ENCODE data around the gene ATP9A. TPM values are rescaled to one million over a fixed set of nuclear protein-coding genes. Genes with fewer than 3 reads are reported as not detected.

The ATP9A gene
- total and polyA plus RNA-seq, 2 of the 8 experiments (the other 6 are each of a cell fraction or from before 2014, with no cell fraction given) = 5.0 to 6.4 TPM

DNA sequence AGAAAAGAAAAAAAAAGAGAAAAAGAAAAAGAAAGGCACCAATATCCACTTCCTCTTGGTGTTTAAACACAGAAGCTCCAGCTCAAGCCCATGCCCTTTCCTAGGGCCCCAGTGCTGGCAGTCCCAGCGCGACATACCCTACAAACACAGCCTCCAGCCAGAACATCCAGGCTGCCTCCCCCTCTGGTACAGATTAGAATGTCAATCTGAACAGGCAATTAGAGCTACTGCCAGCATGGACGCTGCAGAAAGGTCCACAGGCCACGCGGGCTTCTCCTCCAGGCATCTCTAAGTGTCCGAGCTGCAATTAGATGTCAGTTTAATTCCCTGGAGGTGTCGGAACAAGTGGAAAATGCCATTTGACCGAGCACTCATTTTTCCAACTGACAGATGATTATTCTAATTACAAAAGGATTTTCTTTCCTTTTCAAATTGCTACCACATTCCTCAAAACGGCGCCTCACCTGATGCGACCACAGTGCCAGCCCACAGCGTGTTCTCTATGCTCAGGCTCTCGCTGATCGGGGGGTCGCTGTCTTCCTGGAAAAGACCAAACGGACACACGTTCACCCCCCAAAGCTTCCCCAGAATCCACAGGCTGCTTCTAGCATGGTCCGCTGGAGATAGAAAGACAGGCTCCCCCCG, 79.5 kb downstream of the ATP9A start:
- Histone ChIP-seq H2BK15ac (ENCODE audit: low read length) (no peak overlapping the region), H3K4me1 (replicated peaks in 1 of 4; ENCODE audit: control insufficient read depth in 3 of 4, insufficient read depth in 4 of 4, low read length in 3 of 4) (no peaks in the 10 kb centered on the region), H3K4ac (replicated peaks; ENCODE audit: insufficient read length, low read depth, low read length) (no peak overlapping the region), H3K9me3 (ENCODE audit: insufficient read depth in 2 of 2, low read depth in 1 of 2, low read length in 1 of 2) (no peaks in the 10 kb centered on the region), H3K4me2 (ENCODE audit: insufficient read depth in 1 of 2, low read depth in 2 of 2, low read length in 2 of 2) (no peak overlapping the region), H4K5ac (ENCODE audit: insufficient read length, low read depth, low read length) (no peak overlapping the region), H3K79me1 (ENCODE audit: low read depth, low read length) (no peaks in the 10 kb centered on the region), H3K9ac (replicated peaks in 1 of 4; ENCODE audit: extremely low read depth in 1 of 4, low read depth in 3 of 4, low read length in 3 of 4) (no peak overlapping the region; a peak in 1 of 7 replicates), H2AFZ (ENCODE audit: low read length) (no peak overlapping the region), H3K23me2 (ENCODE audit: low read depth, low read length) (no peaks in the 10 kb centered on the region), H3K18ac (ENCODE audit: extremely low read depth, low read length) (no peak overlapping the region), H2BK5ac (ENCODE audit: low read depth, low read length) (no peak overlapping the region), H3K23ac (ENCODE audit: insufficient read length) (no peak overlapping the region), H3K79me2 (ENCODE audit: control insufficient read depth in 1 of 2, insufficient read depth in 2 of 2, low read length in 2 of 2) (no peaks in the 10 kb centered on the region), H3K27ac (ENCODE audit: low read depth, low read length) (no peak overlapping the region), H2AK5ac (ENCODE audit: low read depth, low read length) (no peak overlapping the region), H3K14ac (ENCODE audit: insufficient read length) (no peak overlapping the region), H3K56ac (replicated peaks; ENCODE audit: insufficient read length, low read depth, low read length) (no peak overlapping the region), H2BK20ac (ENCODE audit: low read length) (no peak overlapping the region), H3K4me3 (ENCODE audit: extremely low read depth in 1 of 4, insufficient read depth in 2 of 4, low read depth in 3 of 4, low read length in 4 of 4) (no peak overlapping the region), H4K8ac (ENCODE audit: extremely low read depth, insufficient read depth, low read length) (no peak overlapping the region), H2BK120ac (replicated peaks; ENCODE audit: low read depth, low read length) (no peak overlapping the region), H3K36me3 (ENCODE audit: control insufficient read depth in 2 of 4, insufficient read depth in 4 of 4, low read length in 3 of 4) (no peaks in the 10 kb centered on the region), H4K91ac (replicated peaks; ENCODE audit: insufficient read length, low read length) (no peak overlapping the region), H2BK12ac (ENCODE audit: low read depth, low read length) (no peak overlapping the region), H3K27me3 (replicated peaks in 1 of 4; ENCODE audit: control insufficient read depth in 3 of 4, extremely low read depth in 1 of 4, insufficient read depth in 3 of 4, low read length in 3 of 4) (no peaks in the 10 kb centered on the region), H4K20me1 (replicated peaks in 1 of 2; ENCODE audit: control insufficient read depth in 1 of 2, insufficient read depth in 2 of 2, low read length in 2 of 2) (no peaks in the 10 kb centered on the region)
- CTCF ChIA-PET (ENCODE audit: partially characterized antibody) = interaction anchor here (0.5 to 1.3 kb wide), 8 partner anchors 10 to 1318 kb away, joined by 3 to 5 read pairs (median 3); no protein-coding TSS in a partner anchor
- WGBS, 2 experiments (ENCODE audit: extremely low coverage in 1 of 2, insufficient coverage in 1 of 2, insufficient read length in 1 of 2, insufficient replicate concordance in 2 of 2, low coverage in 1 of 2, low lambda C conversion rate in 2 of 2, missing lambda C conversion rate in 1 of 2) = 87% methylated on average over 19 of the region's 19 CpGs; no CpG with 5 or more reads in 1 of the 2 experiments
- FAIRE-seq (no peak), DNase-seq (ENCODE audit: low read depth in 1 of 2, low spot score in 2 of 2) (no peak)
- POLR2A ChIA-PET (ENCODE audit: partially characterized antibody) = interaction anchor here (1.1 kb wide), 1 partner anchor 13 kb away, joined by 5 read pairs; no protein-coding TSS in a partner anchor
- TF ChIP-seq HDAC2 (IDR thresholded peaks at IDR 0.05; ENCODE audit: borderline replicate concordance in 1 of 2, low read depth in 2 of 2, low read length in 2 of 2) = no peak
- TF ChIP-seq CTCF (IDR thresholded peaks at IDR 0.05; ENCODE audit: control extremely low read depth in 1 of 3, insufficient read depth in 1 of 3, low read depth in 1 of 3, low read length in 3 of 3) = 0 out of 4 replicates have a peak, but pooled peaks of 1 of the 3 experiments have one; percentile 7
- TF ChIP-seq, protein P1, sequence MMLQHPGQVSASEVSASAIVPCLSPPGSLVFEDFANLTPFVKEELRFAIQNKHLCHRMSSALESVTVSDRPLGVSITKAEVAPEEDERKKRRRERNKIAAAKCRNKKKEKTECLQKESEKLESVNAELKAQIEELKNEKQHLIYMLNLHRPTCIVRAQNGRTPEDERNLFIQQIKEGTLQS (IDR thresholded peaks at IDR 0.05; ENCODE audit: insufficient read depth, low read depth, low read length) = no peak
- TF ChIP-seq SRF (IDR thresholded peaks at IDR 0.05; ENCODE audit: low read depth, low read length) = no peak
- TF ChIP-seq BRCA1 (IDR thresholded peaks at IDR 0.05; ENCODE audit: low read depth, low read length) = no peak
- TF ChIP-seq ASH2L (IDR thresholded peaks at IDR 0.05; ENCODE audit: low read length) = no peak

All from H1 (cell line).